SK-N-MC (cell line): Measurements from ENCODE around the gene FAM107B.

Experiments
- EZH2 ChIP-seq: fragments of 200-600 bp; sonication (generic); IDR thresholded peaks from one replicate; pipeline ENCODE4 v1.6.1; 2017; ENCODE audit warnings: antibody characterized with exemption
- POLR2AphosphoS5 ChIP-seq: IDR thresholded peaks from 2 replicates; pipeline ENCODE4 v1.6.1; 2012; ENCODE audit warnings: mild to moderate bottlenecking, low read depth, low read length, borderline replicate concordance

DNA sequence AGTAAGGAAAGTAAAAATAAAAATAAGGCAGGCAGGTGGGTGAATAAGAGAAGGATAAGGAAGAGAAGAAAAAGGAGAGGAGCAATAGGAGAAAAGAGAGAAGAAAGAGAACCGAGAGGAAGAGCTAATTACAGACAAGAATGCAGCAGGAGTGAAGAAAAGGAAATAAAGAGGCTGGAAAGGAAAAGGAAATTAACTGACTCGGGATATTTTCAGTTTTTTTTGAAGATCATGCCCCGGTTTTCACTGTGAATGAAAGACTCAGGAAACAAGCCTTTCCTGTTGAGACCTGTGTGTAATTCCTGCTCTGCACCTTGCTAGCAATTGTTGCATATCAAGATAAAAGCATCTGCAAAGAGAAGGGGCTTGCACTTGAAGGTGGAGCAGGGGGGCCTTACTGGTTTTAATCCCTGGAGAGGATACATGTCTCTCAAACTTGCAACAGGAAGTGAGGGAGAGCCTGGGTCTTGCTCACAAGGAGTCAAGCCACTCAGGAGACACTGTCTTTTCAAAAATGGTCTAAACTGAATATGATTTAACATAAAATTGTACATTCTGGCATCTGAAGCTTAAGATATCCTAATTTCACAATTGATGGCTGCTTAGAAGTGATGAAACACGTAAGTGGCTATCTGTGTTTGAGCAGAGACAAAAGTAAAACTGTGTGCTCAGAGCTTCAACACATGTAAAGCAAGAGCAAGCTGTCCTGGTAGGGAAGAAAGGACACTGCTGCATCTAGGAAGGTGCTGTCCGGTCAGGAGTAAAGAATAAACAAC lies 157.6 kb downstream of the FAM107B start:
- TF ChIP-seq EZH2 (no peak), POLR2AphosphoS5 (no peak)
